Breast epithelium (tissue), 4 donors: Measurements from ENCODE around the gene RNASE7. TPM values are rescaled to one million over a fixed set of nuclear protein-coding genes. Genes with fewer than 3 reads are reported as not detected.

Experiments used
- DNase-seq, 2 donors: peaks; one replicate each; pipeline ENCODE4 v3.0.0-alpha.2; 2019; ENCODE audit warnings: low spot score in 2 of 2
- H3K27ac ChIP-seq, 2 donors: fragments of 200-600 bp; sonication (generic) in 1 of 2; one replicate each; pipeline ENCODE4 v1.5.1; 2016 to 2019; ENCODE audit warnings: mild to moderate bottlenecking in 1 of 2
- H3K27me3 ChIP-seq, 2 donors: fragments of 200-600 bp; sonication (generic) in 1 of 2; one replicate each; pipeline versions ENCODE4 v1.5.1 to v1.6.0; 2017 to 2019; ENCODE audit warnings: control low read depth in 1 of 2, mild to moderate bottlenecking in 1 of 2
- H3K36me3 ChIP-seq: fragments of 200-600 bp; one replicate; pipeline ENCODE4 v1.5.1; 2019
- H3K4me1 ChIP-seq, 2 donors: fragments of 200-600 bp; sonication (generic); one replicate each; pipeline ENCODE4 v1.5.1; 2016 to 2019; ENCODE audit warnings: control low read depth in 1 of 2
- H3K4me3 ChIP-seq, 3 donors: fragments of 200-600 bp; sonication (generic); 1 replicate in 2 of 3; 2 replicates in 1 of 3; pipeline ENCODE4 v1.5.1; 2016 to 2019; ENCODE audit warnings: mild to moderate bottlenecking in 3 of 3, moderate library complexity in 2 of 3
- H3K9me3 ChIP-seq, 2 donors: fragments of 200-600 bp; sonication (generic) in 1 of 2; one replicate each; pipeline ENCODE4 v1.5.1; 2016 to 2019; ENCODE audit warnings: control low read depth in 1 of 2
- CTCF ChIP-seq, 3 donors: fragments of 450-650 bp; IDR thresholded peaks; one replicate each; pipeline ENCODE4 v1.5.1; 2016 to 2017; ENCODE audit warnings: antibody characterized with exemption in 3 of 3, mild to moderate bottlenecking in 3 of 3, moderate library complexity in 3 of 3
- POLR2A ChIP-seq: fragments of 450-650 bp; IDR thresholded peaks from one replicate; pipeline ENCODE4 v1.6.1; 2016; ENCODE audit warnings: antibody characterized with exemption, mild to moderate bottlenecking, moderate library complexity
- POLR2AphosphoS5 ChIP-seq, 3 donors: sonication (generic); formaldehyde crosslinking; IDR thresholded peaks; one replicate each; pipeline ENCODE4 v1.6.1; 2017; ENCODE audit warnings: antibody characterized with exemption in 3 of 3
- intact Hi-C: fragments of 100-400 bp; cut with DNase I; formaldehyde crosslinking; loops from one replicate; pipeline ENCODE4 v1.15.1; 2023; ENCODE audit warnings: low total_unique reads
- total RNA-seq, 3 donors: library from RNA; depleted of rRNA; stranded (reverse); fragments of >200 nt; gene quantifications; one replicate each; pipeline ENCODE4 v1.1.0, GENCODE V29; 2016

RNASE7 gene
- total RNA-seq, 3 donors from 2014 or later, result 1.6 to 3.1 TPM; not detected in 1

GRCh38 chr14:21026274-21026987 lies 15.7 kb upstream of the RNASE7 start:
- Histone ChIP-seq H3K36me3 (no peaks in the 10 kb centered on the region), H3K9me3 (no peaks in the 10 kb centered on the region), H3K27me3 (no peaks in the 10 kb centered on the region), H3K27ac (peak overlapping the region; percentile 95 to 97), H3K4me1 (peaks cover 5 to 9% of the 10 kb centered on the region in 2 donors), H3K4me3 (peak overlapping the region in 2 of 3 donors; percentile 76 to 92)
- intact Hi-C loops, result no loop called here
- DNase-seq, result peak in 1 of 2 donors; percentile 70
- no peak for TF ChIP-seq POLR2AphosphoS5 (IDR thresholded peaks at IDR 0.05)
- TF ChIP-seq CTCF (IDR thresholded peaks at IDR 0.05), result no peak
- no peak for TF ChIP-seq POLR2A

- H3K27ac ChIP-seq, result peak overlapping the region; percentile 95 to 97
- peak overlapping the region in 1 of 3 donors; percentile 92 for H3K4me3 ChIP-seq
- intact Hi-C loops, result no loop called here
- no peaks in the 10 kb centered on the region for H3K9me3 ChIP-seq
- peaks cover 5 to 9% of the 10 kb centered on the region in 2 donors for H3K4me1 ChIP-seq
- TF ChIP-seq POLR2A, result no peak
- TF ChIP-seq CTCF (IDR thresholded peaks at IDR 0.05), result no peak
- TF ChIP-seq POLR2AphosphoS5 (IDR thresholded peaks at IDR 0.05), result no peak
- DNase-seq, result no peak
- no peaks in the 10 kb centered on the region for H3K27me3 ChIP-seq
- no peaks in the 10 kb centered on the region for H3K36me3 ChIP-seq
Observed at GRCh38 chr14:21026988-21027315, 15.2 kb upstream of the RNASE7 start.

- no peaks in the 10 kb centered on the region for H3K27me3 ChIP-seq
- no peak within 1 kb of the TSS for H3K27ac ChIP-seq
- no peaks in the 10 kb centered on the region for H3K36me3 ChIP-seq
- H3K4me3 ChIP-seq, result no peak within 1 kb of the TSS
- peaks cover 5 to 9% of the 10 kb centered on the region in 2 donors for H3K4me1 ChIP-seq
- no peak for TF ChIP-seq POLR2AphosphoS5 (IDR thresholded peaks at IDR 0.05)
- no peaks in the 10 kb centered on the region for H3K9me3 ChIP-seq
- intact Hi-C loops, result no loop called here
- no peak for DNase-seq
Observed at GRCh38 chr14:21029917-21030316, 12.2 kb upstream of the RNASE7 start, which contains the start of gene TPPP2. Gene TPPP2, plus strand, starts transcription at chr14:21030217. Its CDS starts 365 bp downstream, at chr14:21030582.

GRCh38 chr14:21030531-21030930 lies 11.6 kb upstream of the RNASE7 start:
- Histone ChIP-seq H3K4me1 (peaks cover 5 to 9% of the 10 kb centered on the region in 2 donors), H3K9me3 (no peaks in the 10 kb centered on the region), H3K27me3 (no peaks in the 10 kb centered on the region), H3K27ac (no peak overlapping the region), H3K4me3 (no peak overlapping the region), H3K36me3 (no peaks in the 10 kb centered on the region)
- no peak for DNase-seq
- TF ChIP-seq POLR2A, result no peak
- no peak for TF ChIP-seq CTCF (IDR thresholded peaks at IDR 0.05)
- no peak for TF ChIP-seq POLR2AphosphoS5 (IDR thresholded peaks at IDR 0.05)
- intact Hi-C loops, result no loop called here

- H3K27ac ChIP-seq, result no peak overlapping the region
- H3K27me3 ChIP-seq, result no peaks in the 10 kb centered on the region
- H3K9me3 ChIP-seq, result no peaks in the 10 kb centered on the region
Observed at GRCh38 chr14:21032326-21033132, 9.6 kb upstream of the RNASE7 start.

More at GRCh38 chr14:21032326-21033132, 9.6 kb upstream of the RNASE7 start:
- no peak overlapping the region for H3K4me3 ChIP-seq
- no peak for DNase-seq
- H3K36me3 ChIP-seq, result no peaks in the 10 kb centered on the region
- intact Hi-C loops, result no loop called here
- no peaks in the 10 kb centered on the region for H3K4me1 ChIP-seq
- TF ChIP-seq POLR2A (no peak), CTCF (IDR thresholded peaks at IDR 0.05) (no peak), POLR2AphosphoS5 (IDR thresholded peaks at IDR 0.05) (no peak)
